Caco-2 (cell line): Measurements from ENCODE around the gene CADPS2. TPM values are rescaled to one million over a fixed set of nuclear protein-coding genes. Genes with fewer than 3 reads are reported as not detected.

ENCODE experiments used
- BruUV-seq: library from RNA; stranded (reverse); fragments of 400-500 nt; replicated peaks from 2 replicates; lab custom pipeline; 2021; lab: Mats Ljungman, UMichigan
- CTCF ChIA-PET: fragments of 300-600 bp; sonication (Branson Sonifier 250); formaldehyde crosslinking; loops from one replicate; lab custom pipeline; 2022; ENCODE audit warnings: antibody characterized with exemption; lab: Charles Lee
- POLR2A ChIA-PET: fragments of 300-600 bp; sonication (Branson Sonifier 250); formaldehyde crosslinking; loops from one replicate; lab custom pipeline; 2022; ENCODE audit warnings: antibody characterized with exemption; lab: Charles Lee
- DNase-seq, 2 experiments: peaks; one replicate each; pipeline versions ENCODE4 v3.0.0 to v3.0.0-alpha.2; 2020 to 2022
- H3K27me3 ChIP-seq: replicated peaks from 2 replicates; pipeline ENCODE4 v1.6.0; 2011; ENCODE audit warnings: low read length; ENCODE audit not compliant: control insufficient read depth, insufficient read depth
- H3K36me3 ChIP-seq: 2 replicates; pipeline ENCODE4 v1.5.1; 2011; ENCODE audit warnings: low read length; ENCODE audit not compliant: control insufficient read depth, insufficient read depth
- H3K4me1 ChIP-seq: fragments of 250-450 bp; sonication (Bioruptor Pico); 2 replicates; pipeline ENCODE4 v1.5.1; 2020; ENCODE audit warnings: mild to moderate bottlenecking
- H3K4me3 ChIP-seq: 2 replicates; pipeline ENCODE4 v1.5.1; 2011; ENCODE audit warnings: low read depth, mild to moderate bottlenecking, control low read depth, low read length
- H3K9me3 ChIP-seq: fragments of 250-450 bp; sonication (Bioruptor Pico); 2 replicates; pipeline ENCODE4 v1.5.1; 2020; ENCODE audit warnings: mild to moderate bottlenecking, moderate library complexity
- H3K27ac Mint-ChIP-seq: one replicate; pipeline ENCODE4 v1.8.0; 2022; ENCODE audit warnings: mixed read lengths; ENCODE audit not compliant: unreplicated experiment
- H3K27me3 Mint-ChIP-seq: one replicate; pipeline ENCODE4 v1.8.0; 2022; ENCODE audit warnings: mixed read lengths; ENCODE audit not compliant: insufficient read depth, unreplicated experiment
- H3K36me3 Mint-ChIP-seq: one replicate; pipeline ENCODE4 v1.8.0; 2022; ENCODE audit warnings: mild to moderate bottlenecking, mixed read lengths; ENCODE audit not compliant: insufficient read depth, unreplicated experiment
- H3K4me1 Mint-ChIP-seq: one replicate; pipeline ENCODE4 v1.8.0; 2022; ENCODE audit warnings: low read depth, mixed read lengths; ENCODE audit not compliant: unreplicated experiment
- H3K4me3 Mint-ChIP-seq: one replicate; pipeline ENCODE4 v1.8.0; 2022; ENCODE audit warnings: mild to moderate bottlenecking, moderate library complexity, mixed read lengths; ENCODE audit not compliant: unreplicated experiment
- H3K9me3 Mint-ChIP-seq: one replicate; pipeline ENCODE4 v1.8.0; 2022; ENCODE audit warnings: mixed read lengths; ENCODE audit not compliant: unreplicated experiment
- intact Hi-C: fragments of 100-400 bp; cut with micrococcal nuclease; formaldehyde crosslinking; loops from one replicate; pipeline ENCODE4 v1.10.0; 2022; ENCODE audit not compliant: unreplicated experiment
- total RNA-seq: library from RNA; stranded (reverse); gene quantifications from 2 replicates; pipeline ENCODE4 v1.2.3, GENCODE V29; 2022
- TF ChIP-seq, protein P1 (sequence below), 2 experiments: fragments of 200-600 bp in 1 of 2; IDR thresholded peaks; 1 replicate in 1 of 2; 2 replicates in 1 of 2; pipeline versions ENCODE4 v1.5.1 to v1.8.0; 2011 to 2022; ENCODE audit warnings: antibody characterized with exemption in 1 of 2, control low read depth in 1 of 2, inconsistent platforms in 1 of 2, low read depth in 1 of 2, low read length in 1 of 2, mild to moderate bottlenecking in 1 of 2, moderate library complexity in 1 of 2; ENCODE audit not compliant: insufficient read depth in 1 of 2, severe bottlenecking in 1 of 2, unreplicated experiment in 1 of 2

CADPS2 gene
- total RNA-seq, 1 experiment from 2014 or later: 2.7 TPM

DNA sequence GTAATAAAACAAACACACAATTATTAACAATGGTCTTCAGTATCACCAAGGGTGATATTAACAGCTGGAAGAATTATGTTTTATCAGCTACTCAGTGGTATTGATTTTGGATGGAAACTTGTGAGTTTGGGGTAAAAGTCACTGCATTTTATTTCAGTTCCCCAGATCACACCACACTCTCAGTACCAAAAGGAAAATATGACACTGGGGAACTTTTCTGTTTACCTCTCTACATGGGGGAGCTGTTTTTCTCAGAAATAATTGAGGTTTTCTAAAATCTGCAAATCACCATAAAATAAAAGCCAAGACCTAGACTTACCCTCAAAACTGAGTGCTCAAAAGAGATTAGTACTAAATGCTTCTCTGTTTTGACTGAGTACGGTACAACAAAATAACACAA, 483.1 kb downstream of the CADPS2 start:
- Mint-ChIP-seq H3K27me3 (peaks cover 2% of the 10 kb centered on the region), H3K9me3 (no peaks in the 10 kb centered on the region), H3K4me1 (no peaks in the 10 kb centered on the region), H3K4me3 (no peak overlapping the region), H3K36me3 (no peaks in the 10 kb centered on the region), H3K27ac (no peak overlapping the region)
- Histone ChIP-seq H3K27me3 (no peaks in the 10 kb centered on the region), H3K4me1 (no peaks in the 10 kb centered on the region), H3K36me3 (no peaks in the 10 kb centered on the region), H3K4me3 (no peak overlapping the region), H3K9me3 (no peaks in the 10 kb centered on the region)
- ChIA-PET CTCF (no interaction called here), POLR2A (no interaction called here)
- no TSS peak for BruUV-seq
- intact Hi-C loops: no loop called here
- DNase-seq: no peak
- TF ChIP-seq, protein P1, sequence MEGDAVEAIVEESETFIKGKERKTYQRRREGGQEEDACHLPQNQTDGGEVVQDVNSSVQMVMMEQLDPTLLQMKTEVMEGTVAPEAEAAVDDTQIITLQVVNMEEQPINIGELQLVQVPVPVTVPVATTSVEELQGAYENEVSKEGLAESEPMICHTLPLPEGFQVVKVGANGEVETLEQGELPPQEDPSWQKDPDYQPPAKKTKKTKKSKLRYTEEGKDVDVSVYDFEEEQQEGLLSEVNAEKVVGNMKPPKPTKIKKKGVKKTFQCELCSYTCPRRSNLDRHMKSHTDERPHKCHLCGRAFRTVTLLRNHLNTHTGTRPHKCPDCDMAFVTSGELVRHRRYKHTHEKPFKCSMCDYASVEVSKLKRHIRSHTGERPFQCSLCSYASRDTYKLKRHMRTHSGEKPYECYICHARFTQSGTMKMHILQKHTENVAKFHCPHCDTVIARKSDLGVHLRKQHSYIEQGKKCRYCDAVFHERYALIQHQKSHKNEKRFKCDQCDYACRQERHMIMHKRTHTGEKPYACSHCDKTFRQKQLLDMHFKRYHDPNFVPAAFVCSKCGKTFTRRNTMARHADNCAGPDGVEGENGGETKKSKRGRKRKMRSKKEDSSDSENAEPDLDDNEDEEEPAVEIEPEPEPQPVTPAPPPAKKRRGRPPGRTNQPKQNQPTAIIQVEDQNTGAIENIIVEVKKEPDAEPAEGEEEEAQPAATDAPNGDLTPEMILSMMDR (IDR thresholded peaks at IDR 0.05; ENCODE audit: insufficient read depth in 1 of 2, low read depth in 1 of 2, low read length in 1 of 2, severe bottlenecking in 1 of 2, unreplicated experiment in 1 of 2): no peak

GRCh38 chr7:122402235-122402634, 484.0 kb downstream of the CADPS2 start:
- Mint-ChIP-seq H3K27ac (no peak overlapping the region), H3K36me3 (no peaks in the 10 kb centered on the region), H3K9me3 (no peaks in the 10 kb centered on the region), H3K27me3 (peaks cover 2% of the 10 kb centered on the region), H3K4me3 (no peak overlapping the region), H3K4me1 (no peaks in the 10 kb centered on the region)
- POLR2A ChIA-PET: no interaction called here
- TF ChIP-seq, protein P1 (IDR thresholded peaks at IDR 0.05; ENCODE audit: insufficient read depth in 1 of 2, low read depth in 1 of 2, low read length in 1 of 2, severe bottlenecking in 1 of 2, unreplicated experiment in 1 of 2): no peak
- H3K4me3 ChIP-seq: no peak overlapping the region
- BruUV-seq: no TSS peak
- no peak for DNase-seq
- intact Hi-C loops: no loop called here
- no peaks in the 10 kb centered on the region for H3K27me3 ChIP-seq
- CTCF ChIA-PET: no interaction called here
- no peaks in the 10 kb centered on the region for H3K9me3 ChIP-seq
- H3K4me1 ChIP-seq: no peaks in the 10 kb centered on the region
- H3K36me3 ChIP-seq: no peaks in the 10 kb centered on the region

GRCh38 chr7:122397381-122397780, 488.9 kb downstream of the CADPS2 start:
- Mint-ChIP-seq H3K27me3 (peaks cover 2% of the 10 kb centered on the region), H3K4me3 (no peak overlapping the region), H3K36me3 (no peaks in the 10 kb centered on the region), H3K9me3 (no peaks in the 10 kb centered on the region), H3K27ac (no peak overlapping the region), H3K4me1 (no peaks in the 10 kb centered on the region)
- no TSS peak for BruUV-seq
- H3K9me3 ChIP-seq: no peaks in the 10 kb centered on the region
- H3K4me3 ChIP-seq: no peak overlapping the region
- TF ChIP-seq, protein P1 (IDR thresholded peaks at IDR 0.05; ENCODE audit: insufficient read depth in 1 of 2, low read depth in 1 of 2, low read length in 1 of 2, severe bottlenecking in 1 of 2, unreplicated experiment in 1 of 2): no peak
- CTCF ChIA-PET: no interaction called here
- no peaks in the 10 kb centered on the region for H3K36me3 ChIP-seq
- no peaks in the 10 kb centered on the region for H3K27me3 ChIP-seq
- POLR2A ChIA-PET: no interaction called here
- H3K4me1 ChIP-seq: no peaks in the 10 kb centered on the region
- no peak for DNase-seq
- intact Hi-C loops: no loop called here
